Nucleus accumbens (tissue), 56 donors: Measurements from ENCODE around the gene SIGLEC6.

Experiments used
- DNase-seq, 56 donors: peaks; one replicate each; lab custom pipeline; 2025; lab: John Stamatoyannopoulos, UW

The SIGLEC6 gene

GRCh38 chr19:51479531-51480331 is 51.7 kb downstream of the SIGLEC6 start:
- no peak for DNase-seq

GRCh38 chr19:51478381-51479234 is 52.9 kb downstream of the SIGLEC6 start, which contains the start of gene CEACAM18:
TSS of gene CEACAM18 (plus strand) at chr19:51478539.
- DNase-seq = no peak

GRCh38 chr19:51477344-51477743 is 54.1 kb downstream of the SIGLEC6 start:
- DNase-seq = no peak

- DNase-seq = no peak
Observed at GRCh38 chr19:51476164-51476563, 55.3 kb downstream of the SIGLEC6 start.

GRCh38 chr19:51473009-51473707 is 58.3 kb downstream of the SIGLEC6 start:
- DNase-seq = peak in 42 of 56 donors; percentile 3 to 88 (median 31)

- no peak for DNase-seq
Observed at GRCh38 chr19:51472607-51473006, 58.9 kb downstream of the SIGLEC6 start.

- DNase-seq = no peak
Observed at GRCh38 chr19:51471527-51471926, 59.9 kb downstream of the SIGLEC6 start.

GRCh38 chr19:51470966-51471365 is 60.5 kb downstream of the SIGLEC6 start:
- no peak for DNase-seq

- no peak for DNase-seq
Observed at GRCh38 chr19:51469629-51470028, 61.8 kb downstream of the SIGLEC6 start.

GRCh38 chr19:51469162-51469561 is 62.3 kb downstream of the SIGLEC6 start:
- no peak for DNase-seq

GRCh38 chr19:51468545-51468920 is 62.9 kb downstream of the SIGLEC6 start:
- DNase-seq = no peak

GRCh38 chr19:51467864-51468544 is 63.5 kb downstream of the SIGLEC6 start:
- DNase-seq = no peak
